GM18868 (cell line): ENCODE data around the gene BEND4.
"Not testable (repeated sequence)": the region's sequence is repeated elsewhere in the genome, so short reads cannot be mapped to it uniquely, and the experiment has no call there.

Experiments used
- ATAC-seq: cut with Tn5 transposase; IDR thresholded peaks from one replicate; pipeline ENCODE4 v1.9.1; 2021; ENCODE audit warnings: mild to moderate bottlenecking, moderate library complexity; ENCODE audit not compliant: unreplicated experiment

BEND4 gene

GRCh38 chr4:42152507-42153504 is at the start of gene BEND4:
Gene BEND4, minus strand, starts transcription at chr4:42152655. Its CDS starts 512 bp downstream, at chr4:42152143.
- no peak for ATAC-seq

GRCh38 chr4:42197341-42197740 is 44.9 kb upstream of the BEND4 start:
- ATAC-seq, result no peak

- no peak for ATAC-seq
Observed at GRCh38 chr4:42172921-42173320, 20.5 kb upstream of the BEND4 start.

- no peak for ATAC-seq
Observed at GRCh38 chr4:42172128-42172790, 19.8 kb upstream of the BEND4 start.

- peak; percentile 100 for ATAC-seq
Observed at GRCh38 chr4:42167709-42168108, 15.3 kb upstream of the BEND4 start.

GRCh38 chr4:42166186-42166585 is 13.7 kb upstream of the BEND4 start:
- not testable (repeated sequence) for ATAC-seq

GRCh38 chr4:42159271-42160001 is 7.0 kb upstream of the BEND4 start:
- ATAC-seq, result no peak

- peak; percentile 53 for ATAC-seq
Observed at GRCh38 chr4:42151568-42152506, 618 bp downstream of the BEND4 start.

GRCh38 chr4:42150653-42151567 is 1.5 kb downstream of the BEND4 start:
- ATAC-seq, result peak; percentile 45

GRCh38 chr4:42149004-42149403 is 3.5 kb downstream of the BEND4 start:
- no peak for ATAC-seq

GRCh38 chr4:42148425-42148824 is 4.0 kb downstream of the BEND4 start:
- no peak for ATAC-seq

- no peak for ATAC-seq
Observed at GRCh38 chr4:42144028-42144427, 8.4 kb downstream of the BEND4 start.

- ATAC-seq, result no peak
Observed at GRCh38 chr4:42142591-42142990, 9.9 kb downstream of the BEND4 start.

- no peak for ATAC-seq
Observed at GRCh38 chr4:42136371-42136770, 16.1 kb downstream of the BEND4 start.

GRCh38 chr4:42133006-42133405 is 19.4 kb downstream of the BEND4 start:
- no peak for ATAC-seq

GRCh38 chr4:42132099-42132498 is 20.4 kb downstream of the BEND4 start:
- no peak for ATAC-seq

GRCh38 chr4:42123071-42123644 is 29.3 kb downstream of the BEND4 start:
- no peak for ATAC-seq

GRCh38 chr4:42122237-42122636 is 30.2 kb downstream of the BEND4 start:
- no peak for ATAC-seq

- no peak for ATAC-seq
Observed at GRCh38 chr4:42119886-42120285, 32.6 kb downstream of the BEND4 start.
